IMR-90 (cell line): ENCODE results near the gene KRT78. TPM values are rescaled to one million over a fixed set of nuclear protein-coding genes. Genes with fewer than 3 reads are reported as not detected.

Experiments used
- ATAC-seq: fragments of 200-7000 bp; cut with Tn5 transposase; 2 replicates; pipeline ENCODE4 v1.9.1; 2020; ENCODE audit warnings: low read depth, mild to moderate bottlenecking, moderate library complexity
- BruUV-seq: library from RNA; stranded (reverse); fragments of 400-500 nt; replicated peaks from 2 replicates; lab custom pipeline; 2021; lab: Mats Ljungman, UMichigan
- CTCF ChIA-PET: fragments of 300-600 bp; formaldehyde crosslinking; extraction: SDS; loops from one replicate; lab custom pipeline; 2021; ENCODE audit warnings: antibody characterized with exemption; lab: Yijun Ruan, JAX
- POLR2A ChIA-PET: fragments of 300-600 bp; sonication (Branson Sonifier 250); formaldehyde crosslinking; loops from one replicate; lab custom pipeline; 2022; ENCODE audit warnings: antibody characterized with exemption; ENCODE audit not compliant: unreplicated experiment; lab: Charles Lee
- DNase-seq: peaks from one replicate; pipeline ENCODE4 v3.0.0; 2013
- H2AFZ ChIP-seq: replicated peaks from 2 replicates; pipeline ENCODE3; 2013; ENCODE audit warnings: low read length, mild to moderate bottlenecking; ENCODE audit not compliant: poor library complexity
- H2AK5ac ChIP-seq: 2 replicates; pipeline ENCODE4 v1.6.1; 2013; ENCODE audit warnings: low read depth, low read length, inconsistent platforms
- H2AK9ac ChIP-seq: replicated peaks from 2 replicates; pipeline ENCODE3; 2013; ENCODE audit warnings: mild to moderate bottlenecking, low read depth, low read length, moderate library complexity; ENCODE audit not compliant: poor library complexity
- H2BK120ac ChIP-seq: 2 replicates; pipeline ENCODE4 v1.6.1; 2013; ENCODE audit warnings: low read depth, low read length, inconsistent platforms
- H2BK15ac ChIP-seq: 3 replicates; pipeline ENCODE4 v1.6.1; 2013; ENCODE audit warnings: low read depth, low read length, inconsistent platforms
- H2BK20ac ChIP-seq: 2 replicates; pipeline ENCODE4 v1.6.1; 2013; ENCODE audit warnings: low read depth, mild to moderate bottlenecking, inconsistent platforms, low read length, moderate library complexity
- H2BK5ac ChIP-seq: 2 replicates; pipeline ENCODE4 v1.6.1; 2013; ENCODE audit warnings: mild to moderate bottlenecking, low read depth, low read length, inconsistent platforms; ENCODE audit not compliant: poor library complexity, severe bottlenecking
- H3K14ac ChIP-seq: replicated peaks from 2 replicates; pipeline ENCODE4 v1.6.1; 2013; ENCODE audit warnings: low read depth, low read length, inconsistent platforms
- H3K18ac ChIP-seq: 2 replicates; pipeline ENCODE4 v1.6.1; 2013; ENCODE audit warnings: low read depth, low read length, control low read depth
- H3K23ac ChIP-seq: 2 replicates; pipeline ENCODE4 v1.6.1; 2013; ENCODE audit warnings: low read depth, low read length, inconsistent platforms
- H3K27ac ChIP-seq: 2 replicates; pipeline ENCODE4 v1.5.1; 2013; ENCODE audit warnings: mild to moderate bottlenecking, control low read depth, low read length; ENCODE audit not compliant: insufficient read depth
- H3K27me3 ChIP-seq: 2 replicates; pipeline ENCODE4 v1.6.1; 2013; ENCODE audit warnings: low read length; ENCODE audit not compliant: control insufficient read depth, insufficient read depth
- H3K36me3 ChIP-seq: 2 replicates; pipeline ENCODE4 v1.6.1; 2013; ENCODE audit warnings: low read length, mixed read lengths; ENCODE audit not compliant: control insufficient read depth, insufficient read depth
- H3K4ac ChIP-seq: 2 replicates; pipeline ENCODE4 v1.6.1; 2013; ENCODE audit warnings: low read depth, low read length, inconsistent platforms
- H3K4me1 ChIP-seq: 2 replicates; pipeline ENCODE4 v1.6.1; 2013; ENCODE audit warnings: low read length, mixed read lengths; ENCODE audit not compliant: control insufficient read depth, insufficient read depth
- H3K4me2 ChIP-seq: 2 replicates; pipeline ENCODE4 v1.6.1; 2013; ENCODE audit warnings: low read depth, mild to moderate bottlenecking, control low read depth, low read length, moderate library complexity
- H3K4me3 ChIP-seq: 2 replicates; pipeline ENCODE4 v1.5.1; 2013; ENCODE audit warnings: low read depth, mild to moderate bottlenecking, control low read depth, low read length, moderate library complexity; ENCODE audit not compliant: insufficient read depth
- H3K56ac ChIP-seq: 2 replicates; pipeline ENCODE4 v1.6.1; 2013; ENCODE audit warnings: low read length, inconsistent platforms; ENCODE audit not compliant: insufficient read depth; ENCODE audit errors: extremely low read depth
- H3K79me1 ChIP-seq, 2 experiments: 2 replicates each; pipeline ENCODE4 v1.6.1; 2013; ENCODE audit warnings: low read length in 2 of 2, inconsistent platforms in 1 of 2, low read depth in 1 of 2
- H3K9ac ChIP-seq: 2 replicates; pipeline ENCODE4 v1.6.1; 2013; ENCODE audit warnings: low read depth, low read length, control low read depth
- H3K9me1 ChIP-seq: 2 replicates; pipeline ENCODE4 v1.6.1; 2013; ENCODE audit warnings: low read length, inconsistent platforms; ENCODE audit not compliant: insufficient read depth
- H3K9me3 ChIP-seq: 2 replicates; pipeline ENCODE4 v1.6.1; 2013; ENCODE audit warnings: low read length; ENCODE audit not compliant: control insufficient read depth, insufficient read depth
- H4K20me1 ChIP-seq: 2 replicates; pipeline ENCODE4 v1.6.1; 2013; ENCODE audit warnings: low read length, inconsistent platforms; ENCODE audit not compliant: insufficient read depth
- H4K5ac ChIP-seq: 2 replicates; pipeline ENCODE4 v1.6.1; 2013; ENCODE audit warnings: mild to moderate bottlenecking, low read depth, low read length, control low read depth
- H4K8ac ChIP-seq, 2 experiments: 2 replicates each; pipeline ENCODE4 v1.6.1; 2013; ENCODE audit warnings: low read depth in 2 of 2, low read length in 2 of 2, control low read depth in 1 of 2, inconsistent platforms in 1 of 2
- H4K91ac ChIP-seq: 2 replicates; pipeline ENCODE4 v1.6.1; 2013; ENCODE audit warnings: low read depth, low read length, inconsistent platforms; ENCODE audit not compliant: insufficient read depth
- BHLHE40 ChIP-seq: fragments of 150-350 bp; IDR thresholded peaks from 2 replicates; pipeline ENCODE4 v1.6.1; 2016; ENCODE audit warnings: mild to moderate bottlenecking, low read depth, low read length
- CEBPB ChIP-seq: IDR thresholded peaks from 2 replicates; pipeline ENCODE4 v1.6.1; 2012; ENCODE audit warnings: low read depth, low read length, improper control_type of control experiment
- CHD1 ChIP-seq: IDR thresholded peaks from 2 replicates; pipeline ENCODE4 v1.6.1; 2012; ENCODE audit warnings: low read depth, low read length, improper control_type of control experiment
- FOS ChIP-seq: fragments of 150-350 bp; IDR thresholded peaks from 2 replicates; pipeline ENCODE4 v1.6.1; 2016; ENCODE audit warnings: low read depth, low read length
- MAFK ChIP-seq: IDR thresholded peaks from 2 replicates; pipeline ENCODE4 v1.6.1; 2012; ENCODE audit warnings: low read depth, low read length, improper control_type of control experiment
- MAZ ChIP-seq: IDR thresholded peaks from 2 replicates; pipeline ENCODE4 v1.6.1; 2012; ENCODE audit warnings: low read depth, mild to moderate bottlenecking, low read length, improper control_type of control experiment, moderate library complexity, borderline replicate concordance
- MXI1 ChIP-seq: IDR thresholded peaks from 2 replicates; pipeline ENCODE4 v1.6.1; 2012; ENCODE audit warnings: low read depth, mild to moderate bottlenecking, low read length, moderate library complexity, borderline replicate concordance
- NFE2L2 ChIP-seq: fragments of 150-350 bp; IDR thresholded peaks from 2 replicates; pipeline ENCODE4 v1.6.1; 2016; ENCODE audit warnings: low read depth, mild to moderate bottlenecking, low read length
- POLR2A ChIP-seq: IDR thresholded peaks from 2 replicates; pipeline ENCODE4 v1.6.1; 2012; ENCODE audit warnings: mild to moderate bottlenecking, low read depth, low read length
- RAD21 ChIP-seq: IDR thresholded peaks from 2 replicates; pipeline ENCODE4 v1.6.1; 2012; ENCODE audit warnings: low read length, improper control_type of control experiment
- RFX5 ChIP-seq: IDR thresholded peaks from 2 replicates; pipeline ENCODE4 v1.8.0; 2012; ENCODE audit warnings: low read depth, mild to moderate bottlenecking, low read length, moderate library complexity
- SMC3 ChIP-seq: fragments of 150-350 bp; IDR thresholded peaks from 2 replicates; pipeline ENCODE4 v1.6.1; 2016; ENCODE audit warnings: low read depth, mild to moderate bottlenecking, antibody characterized with exemption, low read length, moderate library complexity
- WGBS, 2 experiments: methylation state at CpG; one replicate each; pipeline versions ENCODE4 v1.1.5 to v1.1.7; 2013; ENCODE audit warnings: missing lambda C conversion rate in 2 of 2; ENCODE audit not compliant: insufficient read length in 1 of 2; ENCODE audit errors: extremely low coverage in 2 of 2; 5-methylcytosine and 5-hydroxymethylcytosine counted together
- dilution Hi-C: fragments of 300-500 bp; cut with HindIII; formaldehyde crosslinking; loops from one replicate; pipeline ENCODE4 v1.14.3; 2018; ENCODE audit warnings: low sequenced_read_pairs; ENCODE audit not compliant: unreplicated experiment
- in situ Hi-C: fragments of 300-500 bp; cut with MboI; formaldehyde crosslinking; loops from 3 replicates; pipeline ENCODE4 v1.14.3; 2019; ENCODE audit warnings: low sequenced_read_pairs, inconsistent platforms, mixed read lengths
- intact Hi-C: fragments of 100-400 bp; cut with micrococcal nuclease; formaldehyde crosslinking; loops from 2 replicates; pipeline ENCODE4 v1.10.0; 2022
- polyA plus RNA-seq, 3 experiments: library from polyadenylated mRNA; depleted of rRNA; stranded (reverse); fragments of >200 nt; gene quantifications; 2 replicates each; pipeline ENCODE4 v1.2.3, GENCODE V29; 2012; ENCODE audit warnings: low replicate concordance in 1 of 3
- total RNA-seq: library from RNA; depleted of rRNA; stranded (reverse); fragments of >200 nt; gene quantifications from 2 replicates; pipeline ENCODE4 v1.2.3, GENCODE V29; 2012
- TF ChIP-seq, protein P1 (sequence below): fragments of 150-350 bp; IDR thresholded peaks from 2 replicates; pipeline ENCODE4 v1.6.1; 2017; ENCODE audit warnings: mild to moderate bottlenecking, antibody characterized with exemption, low read length, low read depth
- TF ChIP-seq, protein P2 (sequence below): fragments of 150-350 bp; IDR thresholded peaks from 2 replicates; pipeline ENCODE4 v1.6.1; 2016; ENCODE audit warnings: low read depth, mild to moderate bottlenecking, low read length, moderate library complexity, borderline replicate concordance
- TF ChIP-seq, protein P3 (sequence below): conservative IDR thresholded peaks from 2 replicates; pipeline ENCODE4 v1.5.1; 2012; ENCODE audit warnings: mild to moderate bottlenecking, low read depth, low read length, improper control_type of control experiment

The KRT78 gene
- total and polyA plus RNA-seq, 2 of the 4 experiments (the other 2 are of a cell fraction), result not detected

DNA sequence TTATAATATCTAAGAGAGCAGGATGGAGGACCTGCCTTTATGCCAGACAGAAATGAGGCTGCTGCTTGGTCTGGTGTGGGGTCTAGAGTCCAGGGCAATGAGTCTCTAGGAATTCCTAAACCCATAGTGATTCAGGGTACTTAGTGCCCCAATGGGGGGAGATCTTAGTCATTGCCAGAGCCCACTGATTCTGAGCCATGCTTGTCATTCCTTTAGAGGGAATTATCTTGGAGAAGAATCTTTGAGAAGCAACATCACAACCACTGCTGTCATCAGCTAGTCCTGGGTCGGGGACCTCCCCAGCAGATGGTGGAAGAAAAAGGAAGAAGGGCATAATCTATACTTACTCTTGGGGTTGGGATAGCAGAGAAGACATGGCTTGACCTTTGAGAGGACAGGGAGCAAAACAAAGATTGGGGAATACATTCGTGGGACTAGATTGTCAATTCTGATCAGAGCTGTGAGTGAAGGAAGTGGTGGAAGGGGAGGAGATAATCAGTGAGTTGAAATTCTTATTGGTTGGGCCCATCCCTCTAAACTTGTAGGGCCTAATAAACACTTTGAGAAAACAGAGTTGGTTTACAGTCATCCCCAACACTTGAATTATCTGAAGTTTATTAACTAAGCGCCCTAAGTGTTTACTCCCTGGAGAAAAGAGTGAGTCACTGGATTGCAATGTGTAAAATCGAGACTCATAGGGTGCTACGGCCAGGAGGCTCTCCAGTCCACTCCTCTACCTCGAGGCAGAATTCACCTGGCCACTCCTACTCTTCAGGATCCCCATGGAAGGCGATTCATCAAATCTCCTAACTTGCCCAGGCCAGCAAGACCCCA, 49.9 kb downstream of the KRT78 start:
- ChIA-PET CTCF (no interaction called here), POLR2A (no interaction called here)
- Histone ChIP-seq H2AFZ (no peak overlapping the region), H2AK9ac (no peak overlapping the region), H3K27me3 (peaks cover 3% of the 10 kb centered on the region), H3K4me1 (no peaks in the 10 kb centered on the region), H3K27ac (no peak overlapping the region), H3K9me3 (no peaks in the 10 kb centered on the region), H4K5ac (no peak overlapping the region), H4K8ac (no peak overlapping the region), H3K56ac (no peak overlapping the region), H2BK5ac (no peak overlapping the region), H3K9ac (no peak overlapping the region), H3K14ac (no peak overlapping the region), H2AK5ac (no peak overlapping the region), H3K4me3 (no peak overlapping the region), H3K18ac (no peak overlapping the region), H3K9me1 (peaks cover 3% of the 10 kb centered on the region; the same call in 1 of the 2 replicates), H4K91ac (no peak overlapping the region), H3K23ac (no peak overlapping the region), H3K4ac (no peak overlapping the region), H3K79me1 (no peaks in the 10 kb centered on the region), H3K36me3 (no peaks in the 10 kb centered on the region), H3K4me2 (no peak overlapping the region), H2BK20ac (no peak overlapping the region; the same call in 1 of the 2 replicates), H2BK120ac (no peak overlapping the region), H4K20me1 (no peaks in the 10 kb centered on the region; the same call in 1 of the 2 replicates), H2BK15ac (no peak overlapping the region)
- DNase-seq (peak; percentile 9), ATAC-seq (no peak)
- WGBS, 2 experiments, result 80% methylated on average over 1 of the region's 7 CpGs; no CpG with 5 or more reads in 1 of the 2 experiments
- in situ Hi-C loops (no loop called here), dilution Hi-C loops (no loop called here), intact Hi-C loops (no loop called here)
- no TSS peak for BruUV-seq
- TF ChIP-seq, protein P1, sequence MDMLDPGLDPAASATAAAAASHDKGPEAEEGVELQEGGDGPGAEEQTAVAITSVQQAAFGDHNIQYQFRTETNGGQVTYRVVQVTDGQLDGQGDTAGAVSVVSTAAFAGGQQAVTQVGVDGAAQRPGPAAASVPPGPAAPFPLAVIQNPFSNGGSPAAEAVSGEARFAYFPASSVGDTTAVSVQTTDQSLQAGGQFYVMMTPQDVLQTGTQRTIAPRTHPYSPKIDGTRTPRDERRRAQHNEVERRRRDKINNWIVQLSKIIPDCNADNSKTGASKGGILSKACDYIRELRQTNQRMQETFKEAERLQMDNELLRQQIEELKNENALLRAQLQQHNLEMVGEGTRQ, result no peak
- no peak for TF ChIP-seq MXI1
- no peak for TF ChIP-seq NFE2L2
- no peak for TF ChIP-seq POLR2A
- TF ChIP-seq RFX5, result no peak
- no peak for TF ChIP-seq CHD1
- TF ChIP-seq RAD21, result no peak
- no peak for TF ChIP-seq MAZ
- TF ChIP-seq BHLHE40, result no peak
- TF ChIP-seq MAFK, result no peak
- TF ChIP-seq, protein P2, sequence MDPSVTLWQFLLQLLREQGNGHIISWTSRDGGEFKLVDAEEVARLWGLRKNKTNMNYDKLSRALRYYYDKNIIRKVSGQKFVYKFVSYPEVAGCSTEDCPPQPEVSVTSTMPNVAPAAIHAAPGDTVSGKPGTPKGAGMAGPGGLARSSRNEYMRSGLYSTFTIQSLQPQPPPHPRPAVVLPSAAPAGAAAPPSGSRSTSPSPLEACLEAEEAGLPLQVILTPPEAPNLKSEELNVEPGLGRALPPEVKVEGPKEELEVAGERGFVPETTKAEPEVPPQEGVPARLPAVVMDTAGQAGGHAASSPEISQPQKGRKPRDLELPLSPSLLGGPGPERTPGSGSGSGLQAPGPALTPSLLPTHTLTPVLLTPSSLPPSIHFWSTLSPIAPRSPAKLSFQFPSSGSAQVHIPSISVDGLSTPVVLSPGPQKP, result no peak
- TF ChIP-seq SMC3, result no peak
- TF ChIP-seq, protein P3, sequence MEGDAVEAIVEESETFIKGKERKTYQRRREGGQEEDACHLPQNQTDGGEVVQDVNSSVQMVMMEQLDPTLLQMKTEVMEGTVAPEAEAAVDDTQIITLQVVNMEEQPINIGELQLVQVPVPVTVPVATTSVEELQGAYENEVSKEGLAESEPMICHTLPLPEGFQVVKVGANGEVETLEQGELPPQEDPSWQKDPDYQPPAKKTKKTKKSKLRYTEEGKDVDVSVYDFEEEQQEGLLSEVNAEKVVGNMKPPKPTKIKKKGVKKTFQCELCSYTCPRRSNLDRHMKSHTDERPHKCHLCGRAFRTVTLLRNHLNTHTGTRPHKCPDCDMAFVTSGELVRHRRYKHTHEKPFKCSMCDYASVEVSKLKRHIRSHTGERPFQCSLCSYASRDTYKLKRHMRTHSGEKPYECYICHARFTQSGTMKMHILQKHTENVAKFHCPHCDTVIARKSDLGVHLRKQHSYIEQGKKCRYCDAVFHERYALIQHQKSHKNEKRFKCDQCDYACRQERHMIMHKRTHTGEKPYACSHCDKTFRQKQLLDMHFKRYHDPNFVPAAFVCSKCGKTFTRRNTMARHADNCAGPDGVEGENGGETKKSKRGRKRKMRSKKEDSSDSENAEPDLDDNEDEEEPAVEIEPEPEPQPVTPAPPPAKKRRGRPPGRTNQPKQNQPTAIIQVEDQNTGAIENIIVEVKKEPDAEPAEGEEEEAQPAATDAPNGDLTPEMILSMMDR, result no peak
- TF ChIP-seq FOS, result no peak
- TF ChIP-seq CEBPB, result no peak
